Activated CD4-positive, alpha-beta T cell treated with anti-CD3 and anti-CD28 coated beads, Interleukin-2, Interleukin-6, amounts not matched to agents 100 ng/mL and 50 ng/mL, durations not matched to agents 16 hours and 8 hours (primary cell): ENCODE results near the gene PPIL1.

Experiments used
- DNase-seq: peaks from one replicate; pipeline ENCODE4 v3.0.0-alpha.2; 2020

PPIL1 gene

GRCh38 chr6:36833182-36833789 lies 41.3 kb downstream of the PPIL1 start:
- DNase-seq: no peak

- DNase-seq: no peak
These were observed 42.3 kb downstream of the PPIL1 start for GRCh38 chr6:36832313-36832712.

DNA sequence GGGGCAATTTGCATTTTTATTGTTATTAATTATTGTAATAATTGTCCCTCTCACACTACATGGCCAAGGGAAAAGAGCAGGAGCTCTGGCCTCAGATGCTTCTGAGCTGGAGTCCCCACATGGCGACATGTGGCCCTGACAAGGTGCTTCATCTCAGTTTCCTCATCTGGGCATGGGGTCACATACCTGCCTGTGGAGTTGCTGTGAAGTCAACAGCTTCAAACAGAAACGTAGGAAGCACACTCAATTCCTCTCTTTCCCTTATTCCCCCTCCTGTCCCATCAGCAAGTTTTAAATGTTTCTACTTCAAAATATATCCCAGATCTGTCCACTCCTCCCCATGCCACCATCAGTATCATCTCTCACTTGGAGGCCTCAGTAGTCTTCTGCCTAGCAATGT lies 44.0 kb downstream of the PPIL1 start:
- no peak for DNase-seq

- no peak for DNase-seq
These were observed 44.6 kb downstream of the PPIL1 start for GRCh38 chr6:36829919-36830544.

DNA sequence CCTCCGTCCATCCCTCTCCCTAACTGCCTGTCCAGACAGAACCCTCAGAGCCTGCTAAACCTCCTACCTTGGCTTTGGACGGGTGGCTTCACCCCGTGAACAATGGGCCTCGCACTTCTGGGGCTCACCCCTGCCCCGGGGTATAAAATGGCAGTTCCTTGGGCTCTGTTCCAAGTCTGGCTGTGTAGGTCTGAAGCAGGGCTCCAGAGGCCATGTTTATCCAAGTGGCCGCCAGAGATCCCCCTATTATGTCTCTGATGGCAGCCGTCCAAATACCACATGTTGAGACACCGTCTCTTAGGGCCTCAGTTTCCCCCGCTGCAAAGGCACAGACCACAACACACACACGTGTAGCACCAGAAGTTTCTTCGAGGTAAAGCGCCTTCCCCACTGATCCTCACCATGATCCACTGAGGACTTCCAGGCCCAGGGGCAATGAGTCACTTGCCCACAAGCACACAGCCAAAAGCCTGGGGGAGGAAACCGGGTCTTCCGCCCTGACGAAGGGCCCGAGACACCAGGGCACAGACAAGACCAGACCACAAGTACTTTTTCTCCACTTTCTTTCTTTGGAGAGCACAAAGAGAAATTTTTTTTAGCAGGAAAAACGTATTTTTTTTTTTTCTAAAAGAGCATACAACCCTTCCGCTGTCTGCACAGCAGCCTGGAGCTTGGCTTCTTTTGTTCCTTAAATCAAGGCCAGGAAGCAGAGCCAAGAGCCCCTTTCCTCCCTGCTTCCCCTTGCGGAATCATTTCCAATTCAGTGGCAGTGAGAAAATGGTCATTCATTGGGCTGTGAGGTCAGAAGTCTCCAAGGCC lies 47.1 kb downstream of the PPIL1 start:
- DNase-seq: peak; percentile 39

GRCh38 chr6:36826520-36827227 lies 47.9 kb downstream of the PPIL1 start:
- no peak for DNase-seq

DNA sequence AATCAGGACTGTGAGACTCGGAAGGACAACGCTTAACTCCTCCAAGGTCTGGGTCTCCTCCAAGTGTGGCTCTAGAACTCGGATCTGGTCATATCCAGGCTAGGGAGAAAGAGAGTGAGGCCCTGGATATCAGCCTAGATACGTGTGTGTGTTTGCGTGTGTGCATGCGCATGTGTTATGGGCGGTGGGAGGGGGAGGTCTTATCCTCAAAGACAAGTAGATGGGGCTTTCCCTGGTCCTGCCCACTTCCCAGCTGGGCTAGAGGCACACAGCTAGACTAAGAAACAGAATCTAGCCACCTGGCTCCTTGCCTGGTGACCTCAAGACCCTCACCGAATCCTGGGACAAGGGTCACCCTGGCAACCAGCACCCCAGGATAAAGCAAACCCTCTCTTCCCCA lies 48.6 kb downstream of the PPIL1 start:
- DNase-seq: no peak

DNA sequence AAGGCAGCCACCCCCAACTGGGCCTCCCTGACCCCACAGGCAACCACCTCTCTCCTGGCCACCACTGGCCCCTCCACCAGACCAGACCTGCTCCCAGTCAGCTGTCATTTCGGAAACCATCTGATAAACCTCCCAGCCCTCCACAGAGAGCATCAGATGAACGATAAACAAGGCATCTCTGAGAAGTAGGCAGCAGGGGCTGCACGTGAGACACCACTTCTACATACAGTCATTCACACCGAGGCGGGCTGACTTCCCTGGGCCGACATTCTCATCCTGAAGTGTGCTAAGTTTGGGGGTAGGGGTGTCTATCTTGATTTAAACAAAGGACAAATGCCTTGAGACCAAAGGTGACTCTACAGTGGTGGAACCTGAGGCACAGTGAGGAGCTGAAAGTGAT lies 49.2 kb downstream of the PPIL1 start:
- no peak for DNase-seq

DNA sequence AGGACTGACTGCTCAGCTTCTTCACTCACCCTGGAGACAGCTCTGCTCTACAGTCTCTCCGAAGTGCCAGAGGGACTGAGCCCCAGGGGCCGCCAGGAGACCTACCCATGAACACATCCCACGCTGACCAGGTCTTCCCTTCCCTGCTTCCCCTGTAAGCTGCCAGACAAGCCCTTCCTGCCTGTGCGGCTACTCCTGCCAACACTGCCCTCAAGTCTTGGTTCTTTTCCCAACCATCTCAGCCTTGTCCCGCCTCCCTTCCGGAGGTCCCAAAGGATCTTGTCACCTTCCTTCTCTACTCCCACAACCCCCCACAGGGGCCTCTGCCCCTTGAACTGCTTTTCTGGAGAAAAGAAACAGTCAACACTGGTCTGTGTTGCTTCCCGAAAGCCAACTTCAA lies 50.4 kb downstream of the PPIL1 start:
- no peak for DNase-seq

- DNase-seq: no peak
These were observed 51.0 kb downstream of the PPIL1 start for GRCh38 chr6:36823421-36824096.

GRCh38 chr6:36822506-36823269 lies 51.9 kb downstream of the PPIL1 start:
- no peak for DNase-seq

DNA sequence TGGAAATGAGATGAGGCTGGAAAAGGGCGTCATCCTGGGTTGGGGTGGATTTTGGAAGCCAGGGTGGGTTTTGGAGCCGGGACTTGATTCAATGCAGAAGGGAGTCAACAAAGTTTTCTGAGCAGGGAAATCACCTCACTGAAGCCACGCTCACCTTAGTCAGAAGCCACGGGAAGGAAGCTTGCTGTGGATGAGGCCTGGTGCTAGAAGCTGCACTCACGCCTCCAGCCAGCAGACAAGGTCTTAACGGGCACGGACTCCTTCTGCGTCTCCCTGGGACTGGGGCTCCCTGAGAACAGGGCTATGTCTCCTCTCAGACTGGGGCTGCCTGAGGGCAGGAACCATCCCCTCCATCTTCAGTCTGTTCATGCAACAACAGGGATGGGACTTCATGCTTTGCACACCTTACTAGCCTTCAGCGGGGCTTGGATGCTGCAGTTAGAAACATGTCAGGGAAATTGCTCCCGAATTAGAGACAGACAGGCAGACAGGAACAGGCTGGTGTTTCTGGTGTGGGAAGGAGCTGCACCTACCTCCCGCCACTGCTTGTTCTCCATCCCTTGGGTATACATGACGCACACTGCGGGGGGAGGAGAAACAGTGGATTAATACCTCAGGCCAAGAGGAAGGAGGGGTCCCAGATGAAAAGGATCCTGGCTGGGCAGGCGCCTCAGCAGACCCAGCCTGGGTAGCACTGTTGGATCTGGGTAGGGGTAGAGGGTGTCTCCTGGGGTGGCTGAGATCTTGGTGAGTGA lies 52.8 kb downstream of the PPIL1 start:
- DNase-seq: peak; percentile 10

- DNase-seq: no peak
These were observed 53.7 kb downstream of the PPIL1 start for GRCh38 chr6:36820700-36821580.

GRCh38 chr6:36818756-36819155 lies 55.8 kb downstream of the PPIL1 start:
- DNase-seq: no peak

GRCh38 chr6:36817847-36818246 lies 56.8 kb downstream of the PPIL1 start:
- DNase-seq: no peak

GRCh38 chr6:36817176-36817817 lies 57.3 kb downstream of the PPIL1 start:
- no peak for DNase-seq

GRCh38 chr6:36815962-36816735 lies 58.5 kb downstream of the PPIL1 start:
- no peak for DNase-seq

DNA sequence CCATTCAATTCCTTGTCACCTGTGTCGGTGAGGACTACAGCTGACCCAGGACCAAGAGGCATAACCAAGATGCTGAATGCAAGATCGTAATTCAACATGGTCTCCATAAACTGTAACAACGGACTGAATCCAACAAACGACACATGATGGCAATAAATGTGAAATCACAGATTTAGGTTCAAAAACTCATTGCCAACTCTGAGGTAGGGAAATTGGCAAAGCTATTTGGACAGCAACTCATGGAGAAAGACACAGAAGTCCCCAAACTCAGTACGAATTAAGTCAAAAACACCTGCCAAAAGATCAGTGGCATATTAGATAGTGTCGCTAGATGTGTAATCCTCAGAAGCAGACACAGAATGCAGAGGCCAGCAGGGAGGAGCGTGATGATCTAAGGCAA lies 60.4 kb downstream of the PPIL1 start:
- DNase-seq: no peak

- no peak for DNase-seq
These were observed 61.1 kb downstream of the PPIL1 start for GRCh38 chr6:36813526-36813925.
